Stimulated activated CD4-positive, alpha-beta T cell treated with anti-CD3 and anti-CD28 coated beads, Interleukin-1b, Interleukin-23, amount 100 ng/mL, for 24 hours (primary cell): ENCODE measurements around the gene TTC13.
"Not testable (repeated sequence)": the region's sequence is repeated elsewhere in the genome, so short reads cannot be mapped to it uniquely, and the experiment has no call there.

ENCODE experiments used
- DNase-seq, 4 experiments: peaks; one replicate each; pipeline ENCODE4 v3.0.0-alpha.2; 2020; ENCODE audit warnings: low read depth in 4 of 4, low spot score in 1 of 4

The TTC13 gene

DNA sequence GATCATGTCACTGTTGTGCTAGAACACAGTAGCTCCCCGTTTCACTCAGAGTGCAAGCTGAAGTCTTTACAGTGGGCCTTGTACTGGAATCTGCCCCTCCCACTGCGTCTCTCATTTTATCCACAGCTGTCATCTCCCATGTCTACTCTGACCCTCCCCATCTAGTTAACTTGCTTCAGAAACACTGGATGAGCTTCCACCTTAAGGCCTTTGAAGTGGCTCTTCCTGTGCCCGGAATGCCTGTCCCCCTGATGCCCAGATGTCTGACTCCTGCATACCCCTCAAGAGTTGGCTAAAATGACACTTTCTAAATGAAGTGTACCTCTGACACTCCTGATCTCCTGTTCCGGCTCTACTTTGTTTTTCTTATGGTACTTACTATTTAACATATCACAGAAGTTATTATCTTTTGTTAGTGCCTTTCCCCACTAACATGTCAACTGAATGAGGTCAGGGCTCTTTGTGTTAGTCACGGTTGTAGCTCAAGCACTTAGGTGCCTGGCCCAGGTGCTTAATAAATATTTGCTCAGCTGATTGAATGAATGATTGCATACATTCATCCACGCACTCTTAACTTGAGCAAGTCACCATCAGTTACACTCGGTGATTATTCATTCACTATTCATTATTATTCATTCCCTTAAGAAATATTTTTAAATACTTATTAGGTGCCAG lies 13.6 kb upstream of the TTC13 start:
- no peak for DNase-seq

DNA sequence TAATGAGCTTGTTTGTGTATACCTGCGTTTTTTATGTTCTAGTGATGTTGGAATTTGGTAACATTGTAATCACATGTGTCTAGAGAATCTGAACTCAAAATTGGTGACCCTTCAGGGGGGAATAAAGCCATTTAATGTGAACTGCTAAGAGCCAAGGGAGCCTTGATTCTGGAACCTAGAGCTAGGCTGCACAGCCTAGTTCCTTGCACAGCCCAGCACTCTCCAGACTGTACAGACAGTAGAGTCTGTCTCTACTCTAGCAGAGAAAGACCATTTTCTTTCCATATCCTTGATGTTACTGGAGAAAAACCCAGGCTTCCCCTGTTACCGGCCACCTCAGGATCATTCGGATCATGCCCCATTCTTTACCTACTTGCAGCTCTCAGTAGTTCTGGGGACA lies 8.8 kb upstream of the TTC13 start:
- no peak for DNase-seq

- no peak for DNase-seq
These were observed 8.3 kb upstream of the TTC13 start for GRCh38 chr1:230986976-230987375.

DNA sequence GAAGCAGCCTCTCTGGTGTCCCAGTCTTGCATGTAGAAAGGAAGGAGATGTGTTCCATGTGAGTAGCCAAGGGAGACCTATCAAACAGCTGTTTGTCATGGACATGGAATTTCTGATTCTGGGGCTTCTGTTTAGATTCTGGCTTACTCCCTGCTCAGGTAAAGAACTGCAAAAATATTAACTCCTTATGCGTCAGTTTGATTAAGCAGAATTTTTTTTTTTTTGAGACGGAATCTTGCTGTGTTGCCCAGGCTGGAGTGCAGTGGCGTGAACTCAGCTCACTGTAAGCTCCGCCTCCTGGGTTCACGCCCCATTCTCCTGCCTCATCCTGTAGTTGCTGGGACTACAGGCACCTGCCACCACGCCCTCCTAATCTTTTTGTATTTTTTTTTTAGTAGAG lies 7.0 kb upstream of the TTC13 start:
- DNase-seq: no peak

DNA sequence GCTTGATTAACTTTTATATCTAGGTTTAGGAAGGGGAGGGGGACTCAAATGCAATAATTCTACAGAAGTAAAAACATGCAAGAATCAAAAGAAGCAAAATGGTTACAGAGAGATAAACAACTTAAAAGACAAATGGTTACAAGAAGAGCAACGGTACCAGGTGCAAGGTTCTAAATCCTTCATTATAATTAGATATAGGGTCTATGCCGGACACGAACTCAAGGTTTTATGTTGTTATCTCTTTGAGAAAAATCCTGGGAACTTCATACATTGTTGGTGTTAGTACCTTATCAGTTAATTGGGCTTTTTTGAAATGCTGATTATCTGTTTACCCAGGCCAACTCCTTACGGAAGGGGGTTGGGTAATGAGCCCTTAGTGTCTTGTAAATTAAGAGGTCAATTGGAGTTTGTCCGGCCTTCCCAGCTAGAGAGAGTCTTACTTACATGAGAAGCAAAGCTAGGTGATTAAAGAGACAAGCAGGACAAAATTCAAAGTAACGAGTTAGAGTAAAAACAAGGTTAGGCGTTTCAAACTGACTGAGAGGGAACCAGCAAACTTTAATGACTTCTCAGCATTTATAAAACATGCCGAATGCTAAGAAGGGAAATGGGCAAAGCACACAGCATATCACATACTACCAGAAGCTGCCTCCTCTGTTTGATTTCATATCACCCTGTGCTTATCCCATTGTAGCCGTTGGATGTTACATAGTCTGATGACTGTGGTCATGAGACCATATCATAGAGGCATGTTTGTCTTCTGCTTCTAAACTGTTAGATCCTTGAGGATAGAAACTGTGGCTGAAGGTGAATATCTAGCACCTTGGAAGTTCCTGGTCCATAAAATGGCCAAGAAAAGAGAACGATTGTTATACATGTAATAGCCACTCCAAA lies 6.2 kb upstream of the TTC13 start:
- not testable (repeated sequence) for DNase-seq

GRCh38 chr1:230983811-230984210 lies 5.2 kb upstream of the TTC13 start:
- no peak for DNase-seq

DNA sequence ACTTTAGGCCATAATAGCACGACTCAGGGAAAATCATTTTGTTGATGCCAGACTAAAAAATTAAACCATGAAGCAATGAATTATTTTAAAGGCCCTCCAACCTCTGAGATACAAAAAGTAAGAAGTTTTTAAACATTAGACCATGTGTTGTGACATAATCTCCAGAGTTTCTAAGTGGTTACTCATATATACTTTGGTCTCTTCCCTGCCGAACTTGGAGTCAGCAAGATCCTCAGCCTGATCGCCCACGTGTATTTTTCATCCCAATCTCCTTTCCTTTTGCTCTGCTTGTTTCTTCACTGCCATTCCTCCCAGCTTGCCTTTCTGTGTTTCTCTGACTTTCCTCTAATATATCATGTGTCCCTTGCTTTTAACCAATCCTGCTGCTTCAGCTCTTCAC lies 4.0 kb upstream of the TTC13 start:
- DNase-seq: no peak

- DNase-seq: no peak
These were observed 1.3 kb upstream of the TTC13 start for GRCh38 chr1:230979952-230980351.

DNA sequence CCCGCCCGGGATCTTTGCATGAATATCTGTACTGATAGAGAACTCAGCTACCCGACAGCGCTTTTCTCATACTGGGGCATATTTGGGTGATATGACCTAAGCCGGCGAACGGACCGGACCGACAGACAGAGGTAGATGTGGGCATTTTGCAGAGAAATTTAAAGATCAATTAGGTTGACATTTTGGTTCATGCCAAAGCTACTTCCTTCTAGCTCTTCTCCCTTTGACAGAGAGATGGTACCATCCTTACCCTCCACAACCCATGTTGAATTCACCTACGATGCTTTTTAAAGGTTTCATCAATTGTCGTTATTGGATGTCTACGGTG lies 692 bp upstream of the TTC13 start:
- DNase-seq: no peak

- peak in 1 of 4 experiments; percentile 21 for DNase-seq
These were observed 735 bp downstream of the TTC13 start for GRCh38 chr1:230977761-230978490.

DNA sequence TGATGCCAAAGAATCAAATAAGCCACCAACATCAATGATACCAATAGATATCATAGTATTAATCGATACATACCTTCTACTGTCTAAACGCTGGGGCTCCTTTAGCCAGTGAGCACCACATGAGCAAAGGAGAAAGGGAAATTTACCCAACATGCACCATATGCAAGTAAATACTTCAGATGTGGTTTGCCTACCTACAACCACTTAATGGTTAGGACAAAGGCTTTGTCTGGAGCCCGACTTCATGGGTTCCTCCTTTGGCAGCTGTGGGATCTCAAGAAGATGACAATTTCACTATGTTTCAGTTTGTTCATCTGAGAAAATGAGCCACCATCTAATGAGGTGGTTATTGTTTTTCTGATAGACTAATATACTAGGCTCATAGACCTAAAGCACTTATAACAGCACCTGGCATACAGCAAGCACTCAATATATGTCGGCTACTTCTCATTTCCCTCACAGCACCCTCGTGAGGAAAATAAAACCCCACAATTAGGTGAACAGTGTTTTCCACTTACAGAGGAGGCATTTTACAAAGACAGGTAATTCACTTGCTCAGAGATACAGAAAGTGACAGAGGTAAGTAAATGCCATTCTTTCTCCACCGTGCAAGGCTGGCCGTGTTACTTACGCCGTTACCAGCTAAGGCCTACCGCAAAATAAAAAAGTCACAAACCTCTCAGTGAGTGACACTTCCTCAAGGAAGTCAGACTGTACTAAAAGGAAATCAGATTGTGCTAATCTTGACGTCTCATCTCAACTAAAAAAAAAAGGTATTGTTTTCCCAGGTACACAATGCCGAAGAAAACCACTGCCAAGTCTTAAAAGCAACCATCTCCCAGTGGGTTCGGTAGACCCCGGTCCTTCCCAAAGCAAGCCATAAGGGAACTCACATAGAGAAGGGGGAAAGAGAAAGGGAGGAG lies 1.6 kb downstream of the TTC13 start:
- no peak for DNase-seq

GRCh38 chr1:230976360-230976759 lies 2.3 kb downstream of the TTC13 start:
- DNase-seq: no peak

- DNase-seq: no peak
These were observed 3.0 kb downstream of the TTC13 start for GRCh38 chr1:230975636-230976035.

DNA sequence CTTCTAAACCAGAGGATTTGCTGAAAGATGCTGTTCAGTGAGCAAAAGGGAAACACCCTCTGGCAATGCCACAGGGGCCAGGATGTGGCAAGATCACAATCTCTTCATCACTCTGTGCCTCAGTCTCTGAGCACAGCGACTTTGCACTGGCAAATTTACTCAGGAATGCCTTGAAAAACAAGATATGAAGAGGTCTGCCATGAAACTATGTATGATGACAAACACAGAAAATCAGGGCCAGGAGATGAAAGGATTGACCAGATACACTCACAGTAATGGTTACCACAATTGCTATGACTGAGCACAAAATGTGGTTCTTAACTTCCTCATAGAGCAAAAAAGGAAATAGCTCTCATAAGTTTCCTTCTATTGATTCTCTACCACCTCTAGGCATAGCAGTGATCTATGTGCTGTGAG lies 5.8 kb downstream of the TTC13 start:
- peak in 1 of 4 experiments; percentile 20 for DNase-seq

DNA sequence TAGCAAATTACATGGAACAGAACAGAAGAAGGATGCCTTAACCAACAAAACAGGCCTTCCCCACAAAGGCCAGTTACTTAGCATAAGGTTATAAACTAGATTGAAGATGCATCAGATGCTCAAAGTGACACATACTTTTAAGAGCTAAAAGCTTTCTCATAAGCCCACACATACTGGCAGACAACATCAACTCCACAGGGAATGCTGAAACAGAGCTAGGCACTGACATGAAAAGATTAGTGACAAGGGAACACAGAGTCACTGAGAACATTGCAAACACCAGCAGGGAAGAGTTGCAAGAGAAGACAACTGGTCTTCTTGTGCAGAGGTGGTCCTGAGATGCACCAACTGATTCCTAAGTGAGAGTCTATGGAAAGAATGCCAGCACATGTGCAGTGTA lies 6.9 kb downstream of the TTC13 start:
- no peak for DNase-seq

- no peak for DNase-seq
These were observed 8.2 kb downstream of the TTC13 start for GRCh38 chr1:230970432-230970831.

DNA sequence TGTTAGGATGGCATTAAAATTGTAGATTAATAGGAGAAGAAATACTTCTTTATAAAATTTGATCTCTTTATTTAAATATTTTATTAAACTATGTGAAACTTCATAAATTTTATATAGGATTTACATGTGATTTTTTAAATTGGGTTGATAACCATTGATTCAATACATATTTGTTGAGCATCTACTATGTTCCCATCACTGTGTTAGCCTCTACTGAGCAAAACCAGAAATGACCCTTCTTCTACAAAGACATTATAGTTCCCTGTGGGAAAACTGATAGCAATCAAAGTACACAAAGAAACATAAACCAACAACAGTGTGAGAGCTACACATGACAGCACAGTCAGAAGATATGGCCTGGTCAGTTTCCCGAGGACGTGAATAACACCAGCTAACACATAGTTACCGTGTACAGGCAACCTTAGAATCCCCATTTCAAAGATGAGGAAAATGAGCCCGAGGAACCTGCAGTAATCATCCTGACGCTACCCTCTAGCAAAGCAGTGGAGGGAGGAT lies 12.2 kb downstream of the TTC13 start:
- no peak for DNase-seq

- DNase-seq: no peak
These were observed 13.1 kb downstream of the TTC13 start for GRCh38 chr1:230965535-230965934.

- DNase-seq: no peak
These were observed 13.8 kb downstream of the TTC13 start for GRCh38 chr1:230964896-230965295.

DNA sequence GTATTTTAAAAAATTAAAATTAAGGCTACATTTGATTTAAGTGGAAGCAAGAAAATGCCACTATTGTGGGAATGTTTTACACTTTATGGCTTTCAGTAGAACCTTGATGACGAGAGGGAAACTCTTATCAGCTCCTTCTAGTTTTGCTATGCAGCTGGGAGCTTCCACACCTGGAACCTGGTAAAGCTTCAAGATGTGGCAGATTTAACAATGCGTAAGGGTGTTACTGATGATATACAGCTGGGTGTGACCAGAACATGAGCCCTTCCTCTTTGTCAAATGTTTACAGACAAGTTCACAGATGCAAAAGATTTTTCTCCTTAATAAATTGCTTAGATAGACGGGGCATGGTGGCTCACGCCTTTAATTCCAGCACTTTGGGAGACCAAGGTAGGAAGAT lies 20.3 kb downstream of the TTC13 start:
- no peak for DNase-seq

GRCh38 chr1:230957580-230957989 lies 21.1 kb downstream of the TTC13 start:
- no peak for DNase-seq
